Caco-2 (cell line): ENCODE results near the gene CEBPG. TPM values are rescaled to one million over a fixed set of nuclear protein-coding genes. Genes with fewer than 3 reads are reported as not detected.
A peak's percentile ranks its signal among the peaks of the same experiment; 100 is the strongest.

ENCODE experiments used
- BruUV-seq: library from RNA; stranded (reverse); fragments of 400-500 nt; replicated peaks from 2 replicates; lab custom pipeline; 2021; lab: Mats Ljungman, UMichigan
- CTCF ChIA-PET: fragments of 300-600 bp; sonication (Branson Sonifier 250); formaldehyde crosslinking; loops from one replicate; lab custom pipeline; 2022; ENCODE audit warnings: antibody characterized with exemption; lab: Charles Lee
- POLR2A ChIA-PET: fragments of 300-600 bp; sonication (Branson Sonifier 250); formaldehyde crosslinking; loops from one replicate; lab custom pipeline; 2022; ENCODE audit warnings: antibody characterized with exemption; lab: Charles Lee
- DNase-seq, 2 experiments: peaks; one replicate each; pipeline versions ENCODE4 v3.0.0 to v3.0.0-alpha.2; 2020 to 2022
- H3K27me3 ChIP-seq: replicated peaks from 2 replicates; pipeline ENCODE4 v1.6.0; 2011; ENCODE audit warnings: low read length; ENCODE audit not compliant: control insufficient read depth, insufficient read depth
- H3K36me3 ChIP-seq: 2 replicates; pipeline ENCODE4 v1.5.1; 2011; ENCODE audit warnings: low read length; ENCODE audit not compliant: control insufficient read depth, insufficient read depth
- H3K4me1 ChIP-seq: fragments of 250-450 bp; sonication (Bioruptor Pico); 2 replicates; pipeline ENCODE4 v1.5.1; 2020; ENCODE audit warnings: mild to moderate bottlenecking
- H3K4me3 ChIP-seq: 2 replicates; pipeline ENCODE4 v1.5.1; 2011; ENCODE audit warnings: low read depth, mild to moderate bottlenecking, control low read depth, low read length
- H3K9me3 ChIP-seq: fragments of 250-450 bp; sonication (Bioruptor Pico); 2 replicates; pipeline ENCODE4 v1.5.1; 2020; ENCODE audit warnings: mild to moderate bottlenecking, moderate library complexity
- H3K27ac Mint-ChIP-seq: one replicate; pipeline ENCODE4 v1.8.0; 2022; ENCODE audit warnings: mixed read lengths; ENCODE audit not compliant: unreplicated experiment
- H3K27me3 Mint-ChIP-seq: one replicate; pipeline ENCODE4 v1.8.0; 2022; ENCODE audit warnings: mixed read lengths; ENCODE audit not compliant: insufficient read depth, unreplicated experiment
- H3K36me3 Mint-ChIP-seq: one replicate; pipeline ENCODE4 v1.8.0; 2022; ENCODE audit warnings: mild to moderate bottlenecking, mixed read lengths; ENCODE audit not compliant: insufficient read depth, unreplicated experiment
- H3K4me1 Mint-ChIP-seq: one replicate; pipeline ENCODE4 v1.8.0; 2022; ENCODE audit warnings: low read depth, mixed read lengths; ENCODE audit not compliant: unreplicated experiment
- H3K4me3 Mint-ChIP-seq: one replicate; pipeline ENCODE4 v1.8.0; 2022; ENCODE audit warnings: mild to moderate bottlenecking, moderate library complexity, mixed read lengths; ENCODE audit not compliant: unreplicated experiment
- H3K9me3 Mint-ChIP-seq: one replicate; pipeline ENCODE4 v1.8.0; 2022; ENCODE audit warnings: mixed read lengths; ENCODE audit not compliant: unreplicated experiment
- intact Hi-C: fragments of 100-400 bp; cut with micrococcal nuclease; formaldehyde crosslinking; loops from one replicate; pipeline ENCODE4 v1.10.0; 2022; ENCODE audit not compliant: unreplicated experiment
- total RNA-seq: library from RNA; stranded (reverse); gene quantifications from 2 replicates; pipeline ENCODE4 v1.2.3, GENCODE V29; 2022
- TF ChIP-seq, protein P1 (sequence below), 2 experiments: fragments of 200-600 bp in 1 of 2; IDR thresholded peaks; 1 replicate in 1 of 2; 2 replicates in 1 of 2; pipeline versions ENCODE4 v1.5.1 to v1.8.0; 2011 to 2022; ENCODE audit warnings: antibody characterized with exemption in 1 of 2, control low read depth in 1 of 2, inconsistent platforms in 1 of 2, low read depth in 1 of 2, low read length in 1 of 2, mild to moderate bottlenecking in 1 of 2, moderate library complexity in 1 of 2; ENCODE audit not compliant: insufficient read depth in 1 of 2, severe bottlenecking in 1 of 2, unreplicated experiment in 1 of 2

The CEBPG gene
- total RNA-seq, 1 experiment from 2014 or later, result 79.4 TPM

GRCh38 chr19:33399745-33400681 lies 26.5 kb downstream of the CEBPG start:
- no peak overlapping the region for H3K4me3 Mint-ChIP-seq
- peak in 1 of 2 experiments; percentile 42 for DNase-seq
- no peaks in the 10 kb centered on the region for H3K27me3 Mint-ChIP-seq
- ChIA-PET CTCF (interaction anchor here (0.6 to 1.5 kb wide), 3 partner anchors 103 to 837 kb away, joined by 4 read pairs; no protein-coding TSS in a partner anchor), POLR2A (interaction anchor here (0.6 kb wide), 1 partner anchor 1530 kb away, joined by 6 read pairs; no protein-coding TSS in a partner anchor)
- H3K9me3 Mint-ChIP-seq, result no peaks in the 10 kb centered on the region
- Histone ChIP-seq H3K4me1 (peaks cover 43% of the 10 kb centered on the region), H3K9me3 (no peaks in the 10 kb centered on the region), H3K4me3 (no peak overlapping the region), H3K27me3 (no peaks in the 10 kb centered on the region), H3K36me3 (no peaks in the 10 kb centered on the region)
- BruUV-seq, result no TSS peak
- H3K27ac Mint-ChIP-seq, result peak overlapping the region; percentile 84
- TF ChIP-seq, protein P1, sequence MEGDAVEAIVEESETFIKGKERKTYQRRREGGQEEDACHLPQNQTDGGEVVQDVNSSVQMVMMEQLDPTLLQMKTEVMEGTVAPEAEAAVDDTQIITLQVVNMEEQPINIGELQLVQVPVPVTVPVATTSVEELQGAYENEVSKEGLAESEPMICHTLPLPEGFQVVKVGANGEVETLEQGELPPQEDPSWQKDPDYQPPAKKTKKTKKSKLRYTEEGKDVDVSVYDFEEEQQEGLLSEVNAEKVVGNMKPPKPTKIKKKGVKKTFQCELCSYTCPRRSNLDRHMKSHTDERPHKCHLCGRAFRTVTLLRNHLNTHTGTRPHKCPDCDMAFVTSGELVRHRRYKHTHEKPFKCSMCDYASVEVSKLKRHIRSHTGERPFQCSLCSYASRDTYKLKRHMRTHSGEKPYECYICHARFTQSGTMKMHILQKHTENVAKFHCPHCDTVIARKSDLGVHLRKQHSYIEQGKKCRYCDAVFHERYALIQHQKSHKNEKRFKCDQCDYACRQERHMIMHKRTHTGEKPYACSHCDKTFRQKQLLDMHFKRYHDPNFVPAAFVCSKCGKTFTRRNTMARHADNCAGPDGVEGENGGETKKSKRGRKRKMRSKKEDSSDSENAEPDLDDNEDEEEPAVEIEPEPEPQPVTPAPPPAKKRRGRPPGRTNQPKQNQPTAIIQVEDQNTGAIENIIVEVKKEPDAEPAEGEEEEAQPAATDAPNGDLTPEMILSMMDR (IDR thresholded peaks at IDR 0.05; ENCODE audit: insufficient read depth in 1 of 2, low read depth in 1 of 2, low read length in 1 of 2, severe bottlenecking in 1 of 2, unreplicated experiment in 1 of 2), result no peak
- intact Hi-C loops, result loop anchor here (5.0 kb wide), 1 partner anchor 258 kb away; no protein-coding TSS in a partner anchor
- peaks cover 40% of the 10 kb centered on the region for H3K4me1 Mint-ChIP-seq
- peaks cover 39% of the 10 kb centered on the region for H3K36me3 Mint-ChIP-seq

GRCh38 chr19:33400856-33401682 lies 27.6 kb downstream of the CEBPG start:
- Mint-ChIP-seq H3K9me3 (no peaks in the 10 kb centered on the region), H3K27ac (peak overlapping the region; percentile 84)
- TF ChIP-seq, protein P1 (IDR thresholded peaks at IDR 0.05; ENCODE audit: insufficient read depth in 1 of 2, low read depth in 1 of 2, low read length in 1 of 2, severe bottlenecking in 1 of 2, unreplicated experiment in 1 of 2), result no peak

More at GRCh38 chr19:33400856-33401682, 27.6 kb downstream of the CEBPG start:
- Histone ChIP-seq H3K36me3 (no peaks in the 10 kb centered on the region), H3K4me1 (peaks cover 43% of the 10 kb centered on the region), H3K4me3 (no peak overlapping the region), H3K27me3 (no peaks in the 10 kb centered on the region), H3K9me3 (no peaks in the 10 kb centered on the region)
- Mint-ChIP-seq H3K4me3 (no peak overlapping the region), H3K27me3 (no peaks in the 10 kb centered on the region), H3K4me1 (peaks cover 41% of the 10 kb centered on the region), H3K36me3 (peaks cover 38% of the 10 kb centered on the region)
- DNase-seq, result peak in 1 of 2 experiments; percentile 35
- intact Hi-C loops, result loop anchor here (5.0 kb wide), 1 partner anchor 259 kb away; no protein-coding TSS in a partner anchor
- no TSS peak for BruUV-seq
- ChIA-PET POLR2A (no interaction called here), CTCF (no interaction called here)
